GM18951 (cell line): ENCODE data around the gene SPATA45.
"Not testable (repeated sequence)": the region's sequence is repeated elsewhere in the genome, so short reads cannot be mapped to it uniquely, and the experiment has no call there.

Experiments
- POLR2A ChIP-seq: IDR thresholded peaks from 4 replicates; pipeline ENCODE4 v1.6.1; 2011; ENCODE audit warnings: mild to moderate bottlenecking; ENCODE audit not compliant: insufficient read length, insufficient read depth; ENCODE audit errors: extremely low read depth
- in situ Hi-C: fragments of 300-500 bp; cut with MboI; formaldehyde crosslinking; loops from one replicate; pipeline ENCODE4 v1.12.0; 2022; ENCODE audit warnings: low sequenced_read_pairs, mixed read lengths, inconsistent platforms; ENCODE audit not compliant: unreplicated experiment

The SPATA45 gene

GRCh38 chr1:212857992-212858460 lies 10.6 kb upstream of the SPATA45 start, which contains the start of gene FLVCR1:
Gene FLVCR1, plus strand, starts transcription at chr1:212858275. Its CDS starts 178 bp downstream, at chr1:212858453.
- TF ChIP-seq POLR2A = peak; percentile 72
- in situ Hi-C loops = no loop called here

- TF ChIP-seq POLR2A = no peak
- in situ Hi-C loops = no loop called here
Measured at GRCh38 chr1:212856755-212857154, 9.3 kb upstream of the SPATA45 start.

GRCh38 chr1:212853658-212854057 lies 6.2 kb upstream of the SPATA45 start:
- in situ Hi-C loops = no loop called here
- TF ChIP-seq POLR2A = no peak

- no peak for TF ChIP-seq POLR2A
- in situ Hi-C loops = no loop called here
Measured at GRCh38 chr1:212852105-212852688, 4.7 kb upstream of the SPATA45 start.

- in situ Hi-C loops = not testable (repeated sequence)
Measured at GRCh38 chr1:212844521-212844920, 2.9 kb downstream of the SPATA45 start.

- in situ Hi-C loops = no loop called here
Measured at GRCh38 chr1:212838145-212838544, 9.3 kb downstream of the SPATA45 start.

GRCh38 chr1:212833211-212834207 lies 13.9 kb downstream of the SPATA45 start:
- in situ Hi-C loops = not testable (repeated sequence)

More at GRCh38 chr1:212838145-212838544, 9.3 kb downstream of the SPATA45 start:
- no peak for TF ChIP-seq POLR2A

- TF ChIP-seq POLR2A = no peak
- in situ Hi-C loops = no loop called here
Measured at GRCh38 chr1:212828395-212828794, 19.1 kb downstream of the SPATA45 start.

GRCh38 chr1:212827831-212828278 lies 19.6 kb downstream of the SPATA45 start:
- in situ Hi-C loops = no loop called here
- no peak for TF ChIP-seq POLR2A

GRCh38 chr1:212827171-212827776 lies 20.2 kb downstream of the SPATA45 start:
- in situ Hi-C loops = no loop called here
- TF ChIP-seq POLR2A = no peak

GRCh38 chr1:212825798-212826452 lies 21.5 kb downstream of the SPATA45 start:
- in situ Hi-C loops = no loop called here
- no peak for TF ChIP-seq POLR2A

- in situ Hi-C loops = loop anchor here (25.0 kb wide), 1 partner anchor 163 kb away; no protein-coding TSS in a partner anchor
- no peak for TF ChIP-seq POLR2A
Measured at GRCh38 chr1:212824201-212824600, 23.2 kb downstream of the SPATA45 start.

- in situ Hi-C loops = loop anchor here (25.0 kb wide), 1 partner anchor 164 kb away; no protein-coding TSS in a partner anchor
- TF ChIP-seq POLR2A = no peak
Measured at GRCh38 chr1:212822956-212823355, 24.5 kb downstream of the SPATA45 start.
